ENCODE data around the gene GLTPD2.

DNA sequence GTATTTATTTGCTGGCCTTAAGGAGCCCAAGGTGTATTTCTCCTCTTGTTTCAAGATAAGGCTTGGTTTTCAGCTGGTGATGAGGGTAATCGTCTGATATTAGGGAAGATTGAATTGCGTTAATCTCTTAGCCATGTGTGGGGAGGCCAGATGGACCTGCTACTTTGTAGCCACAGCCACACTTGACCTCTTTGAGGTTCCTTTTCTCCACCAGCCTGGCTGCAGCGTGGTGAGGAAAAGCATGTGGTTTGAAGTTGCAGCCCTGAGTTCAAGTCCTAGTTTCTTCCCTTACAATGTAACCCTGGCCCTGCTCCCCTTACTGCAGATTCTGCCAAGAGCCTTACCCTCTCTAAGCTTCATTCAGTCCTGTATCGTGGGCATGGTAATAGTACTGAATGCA lies 47.5 kb downstream of the GLTPD2 start:
- TF ChIP-seq, protein P1, sequence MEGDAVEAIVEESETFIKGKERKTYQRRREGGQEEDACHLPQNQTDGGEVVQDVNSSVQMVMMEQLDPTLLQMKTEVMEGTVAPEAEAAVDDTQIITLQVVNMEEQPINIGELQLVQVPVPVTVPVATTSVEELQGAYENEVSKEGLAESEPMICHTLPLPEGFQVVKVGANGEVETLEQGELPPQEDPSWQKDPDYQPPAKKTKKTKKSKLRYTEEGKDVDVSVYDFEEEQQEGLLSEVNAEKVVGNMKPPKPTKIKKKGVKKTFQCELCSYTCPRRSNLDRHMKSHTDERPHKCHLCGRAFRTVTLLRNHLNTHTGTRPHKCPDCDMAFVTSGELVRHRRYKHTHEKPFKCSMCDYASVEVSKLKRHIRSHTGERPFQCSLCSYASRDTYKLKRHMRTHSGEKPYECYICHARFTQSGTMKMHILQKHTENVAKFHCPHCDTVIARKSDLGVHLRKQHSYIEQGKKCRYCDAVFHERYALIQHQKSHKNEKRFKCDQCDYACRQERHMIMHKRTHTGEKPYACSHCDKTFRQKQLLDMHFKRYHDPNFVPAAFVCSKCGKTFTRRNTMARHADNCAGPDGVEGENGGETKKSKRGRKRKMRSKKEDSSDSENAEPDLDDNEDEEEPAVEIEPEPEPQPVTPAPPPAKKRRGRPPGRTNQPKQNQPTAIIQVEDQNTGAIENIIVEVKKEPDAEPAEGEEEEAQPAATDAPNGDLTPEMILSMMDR (IDR thresholded peaks at IDR 0.05; ENCODE audit: extremely low read depth in 1 of 2, insufficient read depth in 1 of 2, low read depth in 1 of 2, low read length in 2 of 2) = no peak
- TF ChIP-seq EZH2 (IDR thresholded peaks at IDR 0.05; ENCODE audit: borderline replicate concordance, low read depth, low read length, severe bottlenecking) (no peak), POLR2AphosphoS5 (IDR thresholded peaks at IDR 0.05; ENCODE audit: insufficient read depth, low read depth, low read length) (no peak), POLR2A (IDR thresholded peaks at IDR 0.05; ENCODE audit: low read depth, low read length) (no peak), JUN (IDR thresholded peaks at IDR 0.05; ENCODE audit: borderline replicate concordance, insufficient read depth, insufficient read length, low read depth) (no peak)

Measured in endothelial cell of umbilical vein (primary cell).